Lung (tissue), 12 donors: ENCODE results near the gene TET2. TPM values are rescaled to one million over a fixed set of nuclear protein-coding genes. Genes with fewer than 3 reads are reported as not detected.

Experiments
- ATAC-seq: fragments of 200-7000 bp; cut with Tn5 transposase; one replicate; pipeline ENCODE4 v1.9.1; 2020; ENCODE audit warnings: moderate number of reproducible peaks; ENCODE audit not compliant: insufficient read depth, low FRiP score
- DNase-seq, 3 donors: peaks; one replicate each; pipeline ENCODE4 v3.0.0-alpha.2; 2013 to 2017
- H3K27ac ChIP-seq, 2 donors: one replicate each; pipeline ENCODE4 v1.5.1; 2013; ENCODE audit warnings: mild to moderate bottlenecking in 2 of 2, moderate library complexity in 2 of 2, control low read depth in 1 of 2, inconsistent platforms in 1 of 2, low read depth in 1 of 2, low read length in 1 of 2
- H3K27me3 ChIP-seq, 3 donors: one replicate each; pipeline ENCODE4 v1.5.1; 2013; ENCODE audit warnings: low read length in 2 of 3; ENCODE audit not compliant: control insufficient read depth in 3 of 3, insufficient read depth in 3 of 3
- H3K36me3 ChIP-seq, 4 donors: one replicate each; pipeline ENCODE4 v1.5.1; 2013; ENCODE audit warnings: low read length in 4 of 4, mild to moderate bottlenecking in 1 of 4, moderate library complexity in 1 of 4; ENCODE audit not compliant: control insufficient read depth in 4 of 4, insufficient read depth in 4 of 4
- H3K4me1 ChIP-seq, 5 donors: one replicate each; pipeline ENCODE4 v1.5.1; 2013; ENCODE audit warnings: low read length in 5 of 5, mild to moderate bottlenecking in 2 of 5, moderate library complexity in 1 of 5; ENCODE audit not compliant: control insufficient read depth in 5 of 5, insufficient read depth in 5 of 5
- H3K4me3 ChIP-seq: one replicate; pipeline ENCODE4 v1.5.1; 2013; ENCODE audit warnings: mild to moderate bottlenecking, control low read depth, moderate library complexity
- H3K9ac ChIP-seq, 2 donors: one replicate each; pipeline ENCODE4 v1.5.1; 2013; ENCODE audit warnings: low read length in 2 of 2, control low read depth in 1 of 2; ENCODE audit not compliant: insufficient read depth in 1 of 2
- H3K9me3 ChIP-seq, 4 donors: one replicate each; pipeline ENCODE4 v1.5.1; 2013; ENCODE audit warnings: low read length in 3 of 4, mild to moderate bottlenecking in 1 of 4, moderate library complexity in 1 of 4; ENCODE audit not compliant: control insufficient read depth in 4 of 4, insufficient read depth in 3 of 4
- WGBS, 2 donors: extraction: QIAGEN DNeasy Blood & Tissue Kit; methylation state at CpG; one replicate each; pipeline ENCODE4 v1.1.7; 2013; 5-methylcytosine and 5-hydroxymethylcytosine counted together
- polyA plus RNA-seq, 2 donors: library from polyadenylated mRNA; stranded (reverse); fragments of 200-250 nt; gene quantifications; one replicate each; pipeline ENCODE4 v1.2.1, GENCODE V29; 2013
- total RNA-seq, 2 donors: library from RNA; depleted of rRNA in 1 of 2; stranded (reverse); fragments of >200 nt in 1 of 2; gene quantifications; one replicate each; pipeline ENCODE4 v1.2.1, GENCODE V29; 2014 to 2021
- TF ChIP-seq, protein P1 (sequence below): IDR thresholded peaks from 2 replicates; pipeline ENCODE4 v1.5.1; 2012; ENCODE audit warnings: mild to moderate bottlenecking; ENCODE audit errors: control extremely low read depth, extremely low read depth
- donor health status: control.
- donor health status: control.
- donor health status: Bipolar disorder and iron deficiency.
- donor health status: healthy.
- donor health status: DM: yes; HTN: yes; CAD: no.

The TET2 gene
- total and polyA plus RNA-seq, 4 donors, result 4.1 to 72.2 (median 16.5) TPM

DNA sequence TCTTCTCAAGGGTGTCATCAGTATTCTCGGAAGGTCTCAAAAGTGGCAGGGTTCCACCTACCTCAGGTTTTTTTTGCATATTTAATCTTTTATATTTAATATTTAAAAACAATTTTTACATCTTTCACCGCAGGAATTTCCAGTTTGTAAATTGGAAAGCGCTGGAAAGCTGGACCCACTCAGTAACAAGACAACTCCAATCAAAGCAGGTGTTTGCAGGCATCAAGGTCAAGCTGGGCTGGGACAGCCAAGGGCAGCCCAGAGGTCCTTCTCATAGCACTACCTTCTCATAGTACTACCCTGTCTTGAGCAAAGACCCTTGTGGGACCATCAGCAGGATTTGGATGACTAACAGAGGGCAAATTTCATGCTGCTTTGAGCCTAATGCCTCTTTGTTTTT lies 160.1 kb downstream of the TET2 start:
- no peaks in the 10 kb centered on the region for H3K27me3 ChIP-seq
- no peak overlapping the region for H3K4me3 ChIP-seq
- ATAC-seq (no peak), DNase-seq (no peak)
- WGBS, 2 donors, result 85 to 92% methylated on average over 3 of the region's 3 CpGs
- TF ChIP-seq, protein P1, sequence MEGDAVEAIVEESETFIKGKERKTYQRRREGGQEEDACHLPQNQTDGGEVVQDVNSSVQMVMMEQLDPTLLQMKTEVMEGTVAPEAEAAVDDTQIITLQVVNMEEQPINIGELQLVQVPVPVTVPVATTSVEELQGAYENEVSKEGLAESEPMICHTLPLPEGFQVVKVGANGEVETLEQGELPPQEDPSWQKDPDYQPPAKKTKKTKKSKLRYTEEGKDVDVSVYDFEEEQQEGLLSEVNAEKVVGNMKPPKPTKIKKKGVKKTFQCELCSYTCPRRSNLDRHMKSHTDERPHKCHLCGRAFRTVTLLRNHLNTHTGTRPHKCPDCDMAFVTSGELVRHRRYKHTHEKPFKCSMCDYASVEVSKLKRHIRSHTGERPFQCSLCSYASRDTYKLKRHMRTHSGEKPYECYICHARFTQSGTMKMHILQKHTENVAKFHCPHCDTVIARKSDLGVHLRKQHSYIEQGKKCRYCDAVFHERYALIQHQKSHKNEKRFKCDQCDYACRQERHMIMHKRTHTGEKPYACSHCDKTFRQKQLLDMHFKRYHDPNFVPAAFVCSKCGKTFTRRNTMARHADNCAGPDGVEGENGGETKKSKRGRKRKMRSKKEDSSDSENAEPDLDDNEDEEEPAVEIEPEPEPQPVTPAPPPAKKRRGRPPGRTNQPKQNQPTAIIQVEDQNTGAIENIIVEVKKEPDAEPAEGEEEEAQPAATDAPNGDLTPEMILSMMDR, result no peak
- H3K36me3 ChIP-seq, result no peaks in the 10 kb centered on the region
- no peak overlapping the region for H3K9ac ChIP-seq
- peaks cover 0 to 9% (median under 1%) of the 10 kb centered on the region in 4 donors for H3K9me3 ChIP-seq
- no peaks in the 10 kb centered on the region for H3K4me1 ChIP-seq
- H3K27ac ChIP-seq, result no peak overlapping the region

DNA sequence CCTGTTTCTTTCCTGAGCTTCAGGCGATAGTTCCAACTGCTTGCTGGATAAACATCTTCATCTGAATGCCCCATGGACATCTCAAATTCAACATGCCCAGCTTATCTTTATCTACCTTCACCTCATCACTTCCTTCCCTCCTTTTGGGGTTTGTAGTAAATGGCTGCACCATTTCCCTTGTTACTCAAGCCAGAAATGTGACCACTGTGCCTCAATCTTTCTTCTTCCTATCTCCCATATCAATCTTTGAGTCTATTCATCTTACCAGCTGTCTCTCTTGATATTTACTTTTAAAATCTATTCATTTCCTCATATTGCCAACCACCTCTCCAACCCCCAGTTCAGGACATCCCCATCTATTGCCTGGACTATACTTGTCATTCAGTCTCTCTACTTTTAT lies 171.8 kb downstream of the TET2 start:
- DNase-seq, result no peak
- H3K9ac ChIP-seq, result no peak overlapping the region
- H3K27me3 ChIP-seq, result no peaks in the 10 kb centered on the region
- no peaks in the 10 kb centered on the region for H3K36me3 ChIP-seq
- 58 to 87% methylated on average over 1 of the region's 1 CpG for WGBS, 2 donors
- H3K9me3 ChIP-seq, result no peaks in the 10 kb centered on the region
- no peak overlapping the region for H3K4me3 ChIP-seq
- no peak for ATAC-seq
- no peak overlapping the region for H3K27ac ChIP-seq
- TF ChIP-seq, protein P1, result no peak
- H3K4me1 ChIP-seq, result no peaks in the 10 kb centered on the region

DNA sequence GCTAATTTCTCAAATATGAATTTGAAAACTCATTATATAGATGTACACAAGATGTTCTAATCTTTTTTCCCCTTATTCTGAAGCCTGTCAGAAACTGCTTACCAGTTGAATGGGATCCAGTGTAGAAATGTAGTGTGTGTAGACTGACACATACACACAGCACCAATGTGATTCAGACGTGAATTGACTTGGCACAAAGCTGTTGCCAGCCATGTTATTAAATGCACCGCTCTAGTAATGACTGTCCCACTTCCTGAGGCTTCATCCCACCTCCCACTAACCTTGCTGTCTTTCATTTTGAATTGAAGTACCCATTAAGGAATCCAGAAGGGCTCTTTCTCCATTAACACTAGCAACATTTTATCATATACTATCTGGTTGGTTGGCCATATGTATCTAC lies 180.5 kb downstream of the TET2 start:
- H3K27ac ChIP-seq, result no peak overlapping the region
- TF ChIP-seq, protein P1, result no peak
- no peak overlapping the region for H3K4me3 ChIP-seq
- H3K36me3 ChIP-seq, result no peaks in the 10 kb centered on the region
- WGBS, 2 donors, result 86 to 88% methylated on average over 2 of the region's 2 CpGs
- H3K9ac ChIP-seq, result no peak overlapping the region
- H3K4me1 ChIP-seq, result no peaks in the 10 kb centered on the region
- no peak for DNase-seq
- no peak for ATAC-seq
- H3K9me3 ChIP-seq, result no peaks in the 10 kb centered on the region
- no peaks in the 10 kb centered on the region for H3K27me3 ChIP-seq

DNA sequence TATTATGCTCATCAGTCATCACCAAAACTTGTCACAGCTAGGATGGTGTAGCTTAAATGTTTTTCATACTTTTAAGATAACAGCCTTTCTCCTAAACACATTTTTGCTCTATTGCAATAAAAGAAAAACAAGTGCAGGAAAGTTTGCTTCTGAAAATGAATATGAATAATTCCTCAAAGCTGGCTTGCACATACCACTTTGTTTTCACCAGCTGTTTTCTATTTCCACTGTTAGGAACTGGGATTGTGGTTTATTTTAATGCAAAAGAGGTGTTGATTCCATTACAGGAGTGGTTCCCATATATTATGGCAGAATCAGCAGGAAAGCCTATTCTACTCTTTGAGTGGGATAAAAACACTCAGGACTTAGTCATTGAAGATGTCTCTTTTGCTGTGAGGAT lies 181.3 kb downstream of the TET2 start:
- peaks cover 0 to 4% (median 0%) of the 10 kb centered on the region in 4 donors for H3K9me3 ChIP-seq
- ATAC-seq (no peak), DNase-seq (no peak)
- no peaks in the 10 kb centered on the region for H3K4me1 ChIP-seq
- H3K36me3 ChIP-seq, result no peaks in the 10 kb centered on the region
- TF ChIP-seq, protein P1, result no peak
- H3K4me3 ChIP-seq, result no peak overlapping the region
- no peaks in the 10 kb centered on the region for H3K27me3 ChIP-seq
- no peak overlapping the region for H3K27ac ChIP-seq
- no peak overlapping the region for H3K9ac ChIP-seq
